Measurements from ENCODE around the gene CASK. TPM values are rescaled to one million over a fixed set of nuclear protein-coding genes. Genes with fewer than 3 reads are reported as not detected.

Gene CASK
- total and polyA plus RNA-seq, 9 of the 15 experiments (the other 6 are each of a cell fraction or from before 2014, with no cell fraction given), result 1.3 to 7.4 (median 5.2) TPM

- Histone ChIP-seq H3K9ac (ENCODE audit: insufficient read depth in 1 of 2, low read depth in 2 of 2, low read length in 2 of 2) (no peak overlapping the region), H2AFZ (ENCODE audit: low read depth, low read length) (no peak overlapping the region), H4K20me1 (replicated peaks; ENCODE audit: control insufficient read depth, insufficient read depth, low read length) (no peaks in the 10 kb centered on the region), H3K79me2 (ENCODE audit: control insufficient read depth, insufficient read depth, low read length) (no peaks in the 10 kb centered on the region), H3K4me2 (ENCODE audit: insufficient read depth, low read length) (no peak overlapping the region), H3K4me3 (no peak overlapping the region), H3K9me1 (ENCODE audit: control insufficient read depth, insufficient read depth, low read length) (no peaks in the 10 kb centered on the region), H3K4me1 (replicated peaks in 1 of 2; ENCODE audit: control insufficient read depth in 2 of 2, insufficient read depth in 2 of 2, low read length in 2 of 2) (no peaks in the 10 kb centered on the region), H3K27ac (ENCODE audit: extremely low read depth, low read depth, low read length) (no peak overlapping the region), H3K9me3 (replicated peaks; ENCODE audit: control insufficient read depth, insufficient read depth, low read depth, low read length) (no peaks in the 10 kb centered on the region), H3K27me3 (ENCODE audit: control insufficient read depth in 2 of 2, insufficient read depth in 2 of 2, low read length in 2 of 2) (no peaks in the 10 kb centered on the region), H3K36me3 (ENCODE audit: control insufficient read depth, insufficient read depth, low read length) (no peaks in the 10 kb centered on the region)
- intact Hi-C loops (cut with micrococcal nuclease) (no loop called here), in situ Hi-C loops (cut with MboI) (no loop called here)
- ATAC-seq (no peak), FAIRE-seq (no peak), DNase-seq (ENCODE audit: extremely low read depth in 1 of 4, low spot score in 3 of 4) (no peak)
- TF ChIP-seq DACH1 (IDR thresholded peaks at IDR 0.05; ENCODE audit: partially characterized antibody), result no peak
- TF ChIP-seq GABPB1 (CRISPR knock-in tag; IDR thresholded peaks at IDR 0.05), result no peak
- TF ChIP-seq CTCFL (IDR thresholded peaks at IDR 0.05; ENCODE audit: borderline replicate concordance, insufficient read depth, low read depth, low read length, poor library complexity, severe bottlenecking), result no peak
- no peak for TF ChIP-seq GATA2 (CRISPR knock-in tag; IDR thresholded peaks at IDR 0.05)
- no peak for TF ChIP-seq PTTG1 (tag; IDR thresholded peaks at IDR 0.05; ENCODE audit: low read depth)
- TF ChIP-seq ZNF184 (CRISPR knock-in tag; IDR thresholded peaks at IDR 0.05), result no peak
- TF ChIP-seq ZNF431 (CRISPR knock-in tag; IDR thresholded peaks at IDR 0.05), result no peak
- TF ChIP-seq ZNF165 (CRISPR knock-in tag; IDR thresholded peaks at IDR 0.05; ENCODE audit: borderline replicate concordance), result no peak
- TF ChIP-seq ZNF146 (CRISPR knock-in tag; IDR thresholded peaks at IDR 0.05; ENCODE audit: unreplicated experiment), result no peak
- no peak for TF ChIP-seq FUS (optimal IDR thresholded peaks at IDR 0.05; ENCODE audit: low read depth, low read length)
- TF ChIP-seq ATF4 (CRISPR knock-in tag; IDR thresholded peaks at IDR 0.05), result no peak
- no peak for TF ChIP-seq ZNF695 (CRISPR knock-in tag; IDR thresholded peaks at IDR 0.05)
- TF ChIP-seq SRSF9 (IDR thresholded peaks at IDR 0.05; ENCODE audit: borderline replicate concordance, low read depth, low read length), result no peak
- TF ChIP-seq TAF15 (IDR thresholded peaks at IDR 0.05; ENCODE audit: low read depth, low read length), result no peak
- TF ChIP-seq HDGF (IDR thresholded peaks at IDR 0.05), result no peak
- TF ChIP-seq SIRT6 (IDR thresholded peaks at IDR 0.05; ENCODE audit: low read depth, low read length), result no peak
- ChIA-PET CTCF (ENCODE audit: low intra/inter-chr PET ratio) (no interaction called here), POLR2A (no interaction called here)
- no TSS peak for BruUV-seq (replicated peaks)
- 25% methylated on average over 1 of the region's 1 CpG for WGBS (ENCODE audit: insufficient coverage, low coverage, missing lambda C conversion rate)
These were observed 231.1 kb downstream of the CASK start for GRCh38 chrX:41692162-41692749.
